Neural progenitor cell (in vitro differentiated cells): ENCODE results near the gene ARHGAP15. TPM values are rescaled to one million over a fixed set of nuclear protein-coding genes. Genes with fewer than 3 reads are reported as not detected.
A peak's percentile ranks its signal among the peaks of the same experiment; 100 is the strongest.

Experiments
- DNase-seq: peaks from one replicate; pipeline ENCODE4 v3.0.0-alpha.2; 2016; ENCODE audit warnings: low spot score
- H2AFZ ChIP-seq: fragments of 200-600 bp; sonication (generic); replicated peaks from 2 replicates; pipeline ENCODE4 v1.6.1; 2016; ENCODE audit warnings: antibody characterized with exemption
- H3F3A ChIP-seq: fragments of 200-600 bp; sonication (generic); 2 replicates; pipeline ENCODE4 v1.6.1; 2016; ENCODE audit warnings: antibody characterized with exemption, low read depth
- H3K27ac ChIP-seq: fragments of 200-600 bp; sonication (generic); 2 replicates; pipeline ENCODE4 v1.5.1; 2016; ENCODE audit warnings: mild to moderate bottlenecking
- H3K27me3 ChIP-seq: fragments of 200-600 bp; sonication (generic); 2 replicates; pipeline ENCODE4 v1.6.1; 2016; ENCODE audit warnings: mild to moderate bottlenecking, moderate library complexity
- H3K36me3 ChIP-seq: fragments of 200-600 bp; sonication (generic); 2 replicates; pipeline ENCODE4 v1.5.1; 2016
- H3K4me1 ChIP-seq: fragments of 200-600 bp; sonication (generic); 2 replicates; pipeline ENCODE4 v1.6.1; 2016; ENCODE audit warnings: mixed run types
- H3K4me2 ChIP-seq: fragments of 200-600 bp; sonication (generic); 2 replicates; pipeline ENCODE4 v1.6.1; 2016
- H3K4me3 ChIP-seq: fragments of 200-600 bp; sonication (generic); 2 replicates; pipeline ENCODE4 v1.5.1; 2016
- H3K79me2 ChIP-seq: fragments of 200-600 bp; sonication (generic); 2 replicates; pipeline ENCODE4 v1.6.1; 2016; ENCODE audit warnings: low read depth
- H3K9ac ChIP-seq: fragments of 200-600 bp; sonication (generic); 2 replicates; pipeline ENCODE4 v1.6.1; 2016
- H3K9me3 ChIP-seq: fragments of 200-600 bp; sonication (generic); 2 replicates; pipeline ENCODE4 v1.5.1; 2016; ENCODE audit warnings: low read depth
- H4K20me1 ChIP-seq: fragments of 200-600 bp; sonication (generic); 2 replicates; pipeline ENCODE4 v1.6.1; 2016; ENCODE audit warnings: low read depth
- H3K27ac Mint-ChIP-seq: 3 replicates; pipeline ENCODE4 v1.8.0; 2021; ENCODE audit warnings: mixed read lengths
- H3K27me3 Mint-ChIP-seq: 2 replicates; pipeline ENCODE4 v1.8.0; 2022; ENCODE audit warnings: low read depth, mild to moderate bottlenecking, inconsistent platforms, moderate library complexity, mixed read lengths; ENCODE audit not compliant: insufficient read depth
- H3K36me3 Mint-ChIP-seq: 3 replicates; pipeline ENCODE4 v1.8.0; 2021; ENCODE audit warnings: mixed read lengths
- H3K4me1 Mint-ChIP-seq: 3 replicates; pipeline ENCODE4 v1.8.0; 2021; ENCODE audit warnings: mixed read lengths
- H3K4me3 Mint-ChIP-seq: 3 replicates; pipeline ENCODE4 v1.8.0; 2021; ENCODE audit warnings: mild to moderate bottlenecking, moderate library complexity, mixed read lengths
- H3K9me3 Mint-ChIP-seq: 3 replicates; pipeline ENCODE4 v1.8.0; 2020; ENCODE audit warnings: mixed read lengths
- CTCF ChIP-seq: fragments of 200-600 bp; sonication (generic); IDR thresholded peaks from 2 replicates; pipeline ENCODE4 v1.5.1; 2017; ENCODE audit warnings: antibody characterized with exemption, mild to moderate bottlenecking
- EZH2 ChIP-seq: fragments of 200-600 bp; sonication (generic); IDR thresholded peaks from 2 replicates; pipeline ENCODE4 v1.6.1; 2017; ENCODE audit warnings: antibody characterized with exemption, mild to moderate bottlenecking, moderate library complexity
- EZH2phosphoT487 ChIP-seq: fragments of 200-600 bp; sonication (generic); IDR thresholded peaks from 2 replicates; pipeline ENCODE4 v1.6.1; 2017; ENCODE audit warnings: antibody characterized with exemption
- total RNA-seq: library from RNA; depleted of rRNA; stranded (reverse); fragments of >200 nt; gene quantifications from 2 replicates; pipeline ENCODE4 v1.2.3, GENCODE V29; 2015; ENCODE audit warnings: low replicate concordance

The ARHGAP15 gene
- total RNA-seq, 1 donor from 2014 or later: 5.9 TPM

GRCh38 chr2:143311426-143311825, 182.2 kb downstream of the ARHGAP15 start:
- no peak overlapping the region for H3K4me2 ChIP-seq
- H3K9me3 Mint-ChIP-seq: no peaks in the 10 kb centered on the region
- H3K4me1 Mint-ChIP-seq: no peaks in the 10 kb centered on the region
- no peaks in the 10 kb centered on the region for H3K79me2 ChIP-seq
- H3K27ac ChIP-seq: no peak overlapping the region
- DNase-seq: no peak
- H2AFZ ChIP-seq: peak overlapping the region; percentile 71
- no peaks in the 10 kb centered on the region for H3K4me1 ChIP-seq
- TF ChIP-seq EZH2: no peak
- no peak overlapping the region for H3K27ac Mint-ChIP-seq
- H3K27me3 ChIP-seq: no peaks in the 10 kb centered on the region
- no peaks in the 10 kb centered on the region for H3K27me3 Mint-ChIP-seq
- H3K4me3 Mint-ChIP-seq: no peak overlapping the region
- no peaks in the 10 kb centered on the region for H4K20me1 ChIP-seq
- no peak overlapping the region for H3K4me3 ChIP-seq
- no peaks in the 10 kb centered on the region for H3K36me3 ChIP-seq
- no peak overlapping the region for H3K9ac ChIP-seq
- no peaks in the 10 kb centered on the region for H3F3A ChIP-seq
- no peaks in the 10 kb centered on the region for H3K36me3 Mint-ChIP-seq
- H3K9me3 ChIP-seq: no peaks in the 10 kb centered on the region

GRCh38 chr2:143312441-143312840, 183.2 kb downstream of the ARHGAP15 start:
- H3K4me1 ChIP-seq: no peaks in the 10 kb centered on the region
- H3K79me2 ChIP-seq: no peaks in the 10 kb centered on the region
- no peaks in the 10 kb centered on the region for H3K27me3 ChIP-seq
- Mint-ChIP-seq H3K36me3 (no peaks in the 10 kb centered on the region), H3K9me3 (no peaks in the 10 kb centered on the region), H3K4me3 (no peak overlapping the region), H3K27ac (no peak overlapping the region), H3K27me3 (no peaks in the 10 kb centered on the region), H3K4me1 (no peaks in the 10 kb centered on the region)
- DNase-seq: no peak
- no peak overlapping the region for H3K27ac ChIP-seq
- H3F3A ChIP-seq: no peaks in the 10 kb centered on the region
- H3K4me2 ChIP-seq: no peak overlapping the region
- H3K9me3 ChIP-seq: no peaks in the 10 kb centered on the region
- H3K36me3 ChIP-seq: no peaks in the 10 kb centered on the region
- no peak overlapping the region for H3K9ac ChIP-seq
- H3K4me3 ChIP-seq: no peak overlapping the region
- no peak for TF ChIP-seq EZH2
- no peak for TF ChIP-seq EZH2phosphoT487
- no peak for TF ChIP-seq CTCF
- no peaks in the 10 kb centered on the region for H4K20me1 ChIP-seq
- H2AFZ ChIP-seq: no peak overlapping the region

- Histone ChIP-seq H3K27ac (no peak overlapping the region), H2AFZ (peak overlapping the region; percentile 22), H4K20me1 (no peaks in the 10 kb centered on the region), H3K9me3 (no peaks in the 10 kb centered on the region), H3F3A (no peaks in the 10 kb centered on the region), H3K4me3 (no peak overlapping the region), H3K4me2 (no peak overlapping the region), H3K79me2 (no peaks in the 10 kb centered on the region), H3K9ac (no peak overlapping the region), H3K36me3 (no peaks in the 10 kb centered on the region), H3K4me1 (no peaks in the 10 kb centered on the region), H3K27me3 (no peaks in the 10 kb centered on the region)
- no peaks in the 10 kb centered on the region for H3K9me3 Mint-ChIP-seq
- no peaks in the 10 kb centered on the region for H3K27me3 Mint-ChIP-seq
- no peaks in the 10 kb centered on the region for H3K36me3 Mint-ChIP-seq
- no peak overlapping the region for H3K27ac Mint-ChIP-seq
- H3K4me3 Mint-ChIP-seq: no peak overlapping the region
- H3K4me1 Mint-ChIP-seq: no peaks in the 10 kb centered on the region
- TF ChIP-seq EZH2phosphoT487: no peak
- no peak for TF ChIP-seq CTCF
- no peak for TF ChIP-seq EZH2
- no peak for DNase-seq
Observed at GRCh38 chr2:143313861-143314260, 184.6 kb downstream of the ARHGAP15 start.

- Histone ChIP-seq H2AFZ (no peak overlapping the region), H3K9me3 (no peaks in the 10 kb centered on the region), H3K9ac (no peak overlapping the region), H3K4me1 (no peaks in the 10 kb centered on the region), H3K4me2 (no peak overlapping the region), H4K20me1 (no peaks in the 10 kb centered on the region), H3K27me3 (no peaks in the 10 kb centered on the region), H3K27ac (no peak overlapping the region), H3K36me3 (no peaks in the 10 kb centered on the region), H3F3A (no peaks in the 10 kb centered on the region), H3K4me3 (no peak overlapping the region), H3K79me2 (no peaks in the 10 kb centered on the region)
- no peaks in the 10 kb centered on the region for H3K4me1 Mint-ChIP-seq
- no peaks in the 10 kb centered on the region for H3K36me3 Mint-ChIP-seq
- H3K4me3 Mint-ChIP-seq: no peak overlapping the region
- no peak for TF ChIP-seq EZH2
- no peak for TF ChIP-seq CTCF
- no peak for TF ChIP-seq EZH2phosphoT487
- H3K27me3 Mint-ChIP-seq: no peaks in the 10 kb centered on the region
- no peak overlapping the region for H3K27ac Mint-ChIP-seq
- no peaks in the 10 kb centered on the region for H3K9me3 Mint-ChIP-seq
- no peak for DNase-seq
Observed at GRCh38 chr2:143321994-143322393, 192.8 kb downstream of the ARHGAP15 start.
